ENCODE measurements around the gene C2CD4D. TPM values are rescaled to one million over a fixed set of nuclear protein-coding genes. Genes with fewer than 3 reads are reported as not detected.

Gene C2CD4D
- total RNA-seq, 1 experiment from 2014 or later, result not detected

DNA sequence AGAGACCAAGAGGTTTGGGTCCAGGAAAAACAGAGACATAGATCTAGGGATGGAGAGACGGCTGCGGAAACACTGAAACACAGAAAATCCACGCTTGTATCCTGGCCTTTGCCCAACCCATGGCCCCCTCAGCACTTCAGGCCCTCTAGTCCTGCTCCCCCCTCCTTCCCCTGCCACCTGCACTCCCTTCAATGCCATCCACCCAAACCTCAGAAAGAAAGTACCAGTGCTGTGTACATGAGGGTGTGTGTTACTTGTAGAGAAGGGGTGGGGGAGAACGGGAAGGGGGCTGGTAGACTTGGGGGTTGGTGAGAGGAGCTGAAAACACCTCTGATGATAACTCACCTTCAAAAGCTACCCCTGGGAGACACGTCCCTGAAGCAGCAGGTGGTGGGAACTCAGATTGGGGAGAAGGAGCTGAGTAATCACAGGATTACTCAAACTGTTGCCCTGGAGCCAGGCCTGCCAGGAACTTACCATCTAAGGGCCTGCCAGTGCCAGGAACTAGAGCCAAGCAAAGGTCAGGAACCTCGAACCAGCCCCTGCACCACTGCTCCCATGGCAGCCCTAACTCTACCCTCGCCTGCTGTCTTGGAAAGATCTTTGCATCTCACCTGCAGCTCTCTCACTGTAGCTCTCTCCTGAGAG is 19.5 kb downstream of the C2CD4D start:
- DNase-seq (ENCODE audit: low spot score), result no peak
- in situ Hi-C loops (cut with HindIII; ENCODE audit: low sequenced_read_pairs), result no loop called here

DNA sequence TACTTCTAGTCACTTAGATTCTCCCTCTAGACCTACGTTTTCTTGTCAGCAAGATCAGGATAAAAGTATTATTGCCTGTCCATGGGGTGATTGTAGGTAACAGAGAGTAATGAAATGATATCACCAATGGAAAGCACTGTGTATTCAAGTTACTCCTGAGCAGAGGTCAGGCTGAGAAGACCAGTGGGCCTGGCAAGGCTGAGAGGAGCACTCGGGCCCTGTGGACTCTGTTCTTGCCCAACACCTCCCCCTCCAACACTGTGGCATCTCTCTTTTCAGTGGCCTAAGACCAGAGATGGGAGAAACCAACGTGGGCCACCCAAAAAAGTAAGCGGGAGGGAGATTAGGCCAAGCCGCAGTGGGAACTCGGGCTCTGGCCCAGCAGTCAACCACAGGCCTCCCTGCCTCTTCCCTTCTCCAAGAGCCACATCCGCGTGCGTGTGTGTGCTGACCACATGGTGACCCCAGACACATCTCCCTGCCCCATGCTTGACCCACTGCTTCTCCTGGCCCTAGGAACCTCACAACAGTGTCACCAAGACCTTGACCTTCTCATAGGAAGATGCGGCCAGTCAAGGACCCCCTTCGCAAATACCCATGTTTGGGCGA is 20.3 kb downstream of the C2CD4D start:
- in situ Hi-C loops (cut with HindIII; ENCODE audit: low sequenced_read_pairs), result no loop called here
- DNase-seq (ENCODE audit: low spot score), result no peak

DNA sequence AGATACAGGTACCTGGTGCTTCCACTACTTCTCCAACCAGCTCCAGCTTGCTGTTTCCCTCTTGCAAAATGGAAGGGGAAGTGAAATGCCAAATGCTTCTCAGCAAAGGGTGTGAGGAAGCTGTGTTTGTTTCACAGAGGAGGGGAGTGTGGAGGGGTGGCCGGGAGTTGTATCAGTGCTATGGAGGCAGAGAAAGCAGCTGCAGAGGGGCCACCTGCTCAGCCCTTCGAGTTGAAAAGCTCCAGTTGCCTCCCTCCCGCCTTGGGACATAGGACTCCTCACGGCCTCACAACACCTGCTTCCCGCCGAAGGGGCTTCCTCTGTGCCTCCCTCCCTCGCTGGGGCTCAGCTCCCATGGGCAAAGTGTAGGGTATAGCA is 22.3 kb downstream of the C2CD4D start:
- DNase-seq (ENCODE audit: low spot score), result no peak
- in situ Hi-C loops (cut with HindIII; ENCODE audit: low sequenced_read_pairs), result no loop called here

GRCh38 chr1:151816548-151817352 is 22.9 kb downstream of the C2CD4D start:
- DNase-seq (ENCODE audit: low spot score), result peak; percentile 60
- in situ Hi-C loops (cut with HindIII; ENCODE audit: low sequenced_read_pairs), result no loop called here

DNA sequence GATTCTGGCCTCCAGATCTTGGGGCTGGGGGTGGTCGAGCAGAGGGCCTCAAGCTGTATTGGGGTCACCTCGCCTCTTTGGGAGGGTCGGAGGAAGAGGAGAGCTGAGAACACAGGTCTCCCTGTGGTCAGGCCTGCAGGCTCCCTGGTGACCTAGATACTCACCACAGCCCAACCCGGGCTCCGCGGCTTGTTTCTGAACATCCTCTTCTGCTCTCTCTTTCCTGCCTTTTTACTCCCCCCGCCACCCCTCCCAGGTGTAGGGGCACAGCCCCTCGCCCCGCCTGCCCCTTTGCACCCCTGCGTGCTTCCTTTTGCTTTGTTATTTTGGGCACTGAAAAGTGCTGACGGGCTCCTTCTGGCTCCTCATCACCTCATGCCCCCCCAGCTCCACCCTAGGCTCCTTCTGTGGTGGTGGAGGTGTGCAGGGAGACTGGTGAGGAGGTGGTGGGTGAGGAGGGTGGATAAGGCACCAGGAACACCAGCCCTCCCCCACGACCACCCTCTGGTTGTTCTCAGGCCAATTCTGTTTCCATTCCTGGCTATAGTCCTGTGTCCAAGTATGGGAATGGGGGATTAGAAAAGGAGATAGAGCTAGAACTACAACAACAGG is 23.8 kb downstream of the C2CD4D start:
- DNase-seq (ENCODE audit: low spot score), result peak; percentile 57

DNA sequence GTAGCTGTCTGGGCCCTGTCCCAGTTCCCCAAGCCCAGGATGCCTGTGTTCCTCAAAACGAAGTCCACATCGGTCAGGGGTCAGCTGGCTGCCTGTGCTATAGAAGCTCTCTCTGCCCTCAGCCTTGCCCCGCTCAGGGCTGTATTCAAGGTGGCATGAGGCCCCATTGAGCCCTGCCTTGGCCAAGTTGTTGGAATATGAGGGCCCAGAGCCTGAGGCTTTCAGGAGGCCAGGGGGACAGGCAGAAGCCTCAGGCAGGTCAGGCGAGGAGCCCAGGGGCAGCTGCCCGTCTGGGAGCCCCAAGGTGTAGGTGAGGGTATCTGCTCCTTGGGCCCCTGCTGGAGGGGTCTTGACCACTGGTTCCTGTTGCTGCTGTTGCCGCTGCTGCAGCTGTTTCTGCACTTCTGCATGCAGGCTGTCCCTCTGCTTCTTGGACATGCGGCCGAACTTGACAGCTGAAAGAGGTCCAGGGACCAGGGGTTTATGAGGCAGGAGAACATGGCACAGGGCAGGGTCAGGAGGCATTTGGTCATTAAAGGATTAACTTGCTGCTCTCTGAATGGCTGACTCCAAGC is 24.6 kb downstream of the C2CD4D start:
- in situ Hi-C loops (cut with HindIII; ENCODE audit: low sequenced_read_pairs), result no loop called here

More for the DNA sequence above, 23.8 kb downstream of the C2CD4D start:
- in situ Hi-C loops (cut with HindIII; ENCODE audit: low sequenced_read_pairs), result no loop called here

DNA sequence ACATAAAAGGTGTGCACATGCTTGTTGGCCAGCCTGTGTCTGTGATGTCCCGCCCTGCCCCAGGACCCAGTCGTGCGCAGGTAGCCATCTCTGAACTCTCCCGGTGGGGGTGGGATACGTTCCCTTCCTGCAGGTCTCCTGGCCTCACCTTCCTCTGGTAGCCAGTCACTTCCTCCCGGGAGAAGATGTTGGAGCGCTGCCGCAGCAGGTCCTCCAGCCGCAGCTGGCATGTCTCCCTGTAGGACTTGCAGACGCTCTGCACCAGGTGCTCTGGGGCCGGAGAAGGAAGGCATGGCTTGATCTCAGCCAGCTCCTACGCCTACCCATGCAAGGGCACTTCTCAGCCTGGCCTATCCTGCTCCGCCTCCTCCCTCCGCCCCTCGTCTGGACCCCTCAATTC is 25.2 kb downstream of the C2CD4D start:
- peak; percentile 35 for DNase-seq (ENCODE audit: low spot score)
- in situ Hi-C loops (cut with HindIII; ENCODE audit: low sequenced_read_pairs), result no loop called here

More for the DNA sequence above, 24.6 kb downstream of the C2CD4D start:
- no peak for DNase-seq (ENCODE audit: low spot score)

DNA sequence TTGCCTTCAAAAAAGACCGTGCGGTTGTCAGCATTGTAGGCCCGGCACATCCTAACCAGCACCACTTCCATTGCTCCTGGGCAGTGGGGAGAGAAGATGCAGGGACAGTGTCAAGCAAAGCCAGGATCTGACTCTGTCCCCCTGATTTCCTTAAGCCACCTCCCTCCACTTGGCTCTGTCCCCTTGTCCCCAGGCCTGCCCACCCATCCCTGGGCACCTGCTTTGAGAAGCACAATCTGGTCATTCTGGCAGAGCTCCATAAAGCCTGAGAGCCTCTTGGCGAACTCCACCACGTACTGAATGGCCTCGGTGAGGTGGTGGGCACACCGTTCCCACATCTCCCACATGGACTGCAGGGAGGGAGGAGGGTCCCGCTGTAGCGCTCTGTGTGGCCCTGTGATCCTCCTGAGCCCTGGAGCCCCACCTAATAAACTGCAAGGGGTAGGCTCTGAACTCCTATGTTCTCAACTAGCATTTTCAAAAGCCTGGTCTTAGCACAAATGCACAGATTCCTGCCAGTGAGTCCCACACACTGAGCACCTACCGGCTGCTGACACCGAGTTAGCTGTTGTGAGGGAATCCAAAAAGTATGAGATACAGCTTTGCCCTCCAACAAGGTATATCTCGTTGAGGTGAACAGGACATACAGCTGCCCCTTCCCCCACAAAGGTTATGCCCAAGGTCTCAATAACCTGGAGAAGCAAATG is 26.2 kb downstream of the C2CD4D start:
- DNase-seq (ENCODE audit: low spot score), result peak; percentile 88
- in situ Hi-C loops (cut with HindIII; ENCODE audit: low sequenced_read_pairs), result no loop called here

- no peak for DNase-seq (ENCODE audit: low spot score)
- in situ Hi-C loops (cut with HindIII; ENCODE audit: low sequenced_read_pairs), result no loop called here
Measured at GRCh38 chr1:151811181-151811580, 28.4 kb downstream of the C2CD4D start.

- no peak for DNase-seq (ENCODE audit: low spot score)
- in situ Hi-C loops (cut with HindIII; ENCODE audit: low sequenced_read_pairs), result no loop called here
Measured at GRCh38 chr1:151809985-151810556, 29.5 kb downstream of the C2CD4D start.

DNA sequence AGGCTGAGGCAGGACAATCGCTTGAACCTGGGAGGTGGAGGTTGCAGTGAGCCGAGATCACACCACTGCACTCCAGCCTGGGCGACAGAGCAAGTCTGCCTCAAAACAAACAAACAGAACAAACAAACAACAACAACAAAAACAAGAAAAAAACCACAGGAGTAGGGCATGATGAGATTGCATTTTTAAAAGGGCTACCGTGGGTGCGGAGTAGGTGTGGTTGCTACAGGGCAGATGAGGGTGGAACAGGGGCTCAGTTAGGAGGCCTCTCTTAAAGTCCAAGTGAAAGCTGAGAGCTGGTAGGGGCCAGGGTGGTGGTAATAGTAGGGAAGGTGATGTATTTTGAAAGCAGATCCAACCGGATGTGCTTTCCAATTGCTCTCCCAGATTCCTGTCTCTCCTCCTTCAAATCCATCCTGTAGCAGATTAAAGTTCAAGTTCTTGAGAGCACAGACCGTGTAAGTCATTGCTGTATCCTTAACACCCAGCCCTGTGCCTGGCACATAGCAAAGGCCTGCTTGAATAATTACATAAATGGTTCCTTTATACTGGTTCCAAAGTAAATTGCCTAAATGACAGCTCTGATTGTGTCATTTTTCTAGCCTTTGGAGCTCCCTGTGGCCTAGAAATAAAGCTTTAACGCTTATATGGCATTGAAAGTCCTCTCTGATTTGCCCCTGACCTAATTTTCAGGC is 30.2 kb downstream of the C2CD4D start:
- no peak for DNase-seq (ENCODE audit: low spot score)
- in situ Hi-C loops (cut with HindIII; ENCODE audit: low sequenced_read_pairs), result no loop called here

DNA sequence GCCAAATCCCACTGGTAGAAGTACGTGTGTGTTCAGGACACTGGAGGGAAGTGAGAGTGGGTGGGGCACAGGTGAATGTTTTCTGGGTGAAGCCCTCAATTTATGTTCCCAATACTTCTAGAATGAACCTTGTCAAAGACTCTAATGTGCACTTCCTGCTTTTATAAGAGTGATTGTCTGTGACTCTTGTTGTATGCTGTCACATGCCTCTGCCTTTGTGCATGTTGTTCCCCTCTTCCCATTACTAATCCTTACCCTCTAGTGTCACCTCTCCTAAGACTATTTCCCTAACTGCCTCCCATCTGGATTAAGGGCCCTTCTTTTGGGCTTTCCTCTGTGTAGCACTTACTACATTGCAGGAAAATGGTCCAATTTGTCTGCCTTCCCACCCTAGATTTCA is 31.9 kb downstream of the C2CD4D start:
- DNase-seq (ENCODE audit: low spot score), result no peak
- in situ Hi-C loops (cut with HindIII; ENCODE audit: low sequenced_read_pairs), result no loop called here

- peak; percentile 52 for DNase-seq (ENCODE audit: low spot score)
- in situ Hi-C loops (cut with HindIII; ENCODE audit: low sequenced_read_pairs), result no loop called here
Measured at GRCh38 chr1:151807131-151807530, 32.5 kb downstream of the C2CD4D start.

DNA sequence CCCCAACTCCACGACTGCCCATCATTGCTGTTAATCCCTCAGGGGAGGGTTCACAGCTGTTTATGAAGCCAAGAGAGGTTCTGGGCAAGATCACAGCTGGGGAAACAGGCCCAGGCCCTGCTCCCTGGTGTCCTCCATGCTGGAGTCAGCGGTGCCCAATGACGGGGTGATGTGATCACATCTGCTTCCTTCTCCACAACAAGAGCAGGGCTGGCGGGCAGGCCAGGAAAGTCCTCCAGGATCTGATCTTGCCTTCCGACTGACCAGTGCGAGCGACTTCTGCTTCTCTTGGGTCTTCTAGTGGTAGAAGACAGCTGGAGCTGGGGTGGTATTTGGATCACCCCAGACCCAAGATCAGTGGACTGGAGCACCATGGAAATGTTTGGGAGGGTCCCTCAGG is 33.5 kb downstream of the C2CD4D start:
- in situ Hi-C loops (cut with HindIII; ENCODE audit: low sequenced_read_pairs), result no loop called here
- no peak for DNase-seq (ENCODE audit: low spot score)

- no peak for DNase-seq (ENCODE audit: low spot score)
- in situ Hi-C loops (cut with HindIII; ENCODE audit: low sequenced_read_pairs), result no loop called here
Measured at GRCh38 chr1:151805066-151805820, 34.4 kb downstream of the C2CD4D start, which contains the start of gene LINGO4. TSS of gene LINGO4 (minus strand) at chr1:151805419. CDS start at chr1:151802704, 2,715 bp downstream.

- in situ Hi-C loops (cut with HindIII; ENCODE audit: low sequenced_read_pairs), result no loop called here
- DNase-seq (ENCODE audit: low spot score), result no peak
Measured at GRCh38 chr1:151803915-151804314, 35.7 kb downstream of the C2CD4D start.

- DNase-seq (ENCODE audit: low spot score), result no peak
- in situ Hi-C loops (cut with HindIII; ENCODE audit: low sequenced_read_pairs), result no loop called here
Measured at GRCh38 chr1:151803164-151803563, 36.5 kb downstream of the C2CD4D start.

Measured in G401 (cell line).